Neural crest cell (in vitro differentiated cells): ENCODE results near the gene TMEM164. TPM values are rescaled to one million over a fixed set of nuclear protein-coding genes. Genes with fewer than 3 reads are reported as not detected.

Source experiments
- DNase-seq: peaks from one replicate; pipeline ENCODE4 v3.0.0; 2021; ENCODE audit warnings: low read depth, mixed read lengths, low spot score
- H3K27ac Mint-ChIP-seq: one replicate; pipeline ENCODE4 v1.8.0; 2021; ENCODE audit warnings: mild to moderate bottlenecking, mixed read lengths; ENCODE audit not compliant: unreplicated experiment
- H3K27me3 Mint-ChIP-seq: 2 replicates; pipeline ENCODE4 v1.8.0; 2021; ENCODE audit warnings: low read depth, mild to moderate bottlenecking, mixed read lengths
- H3K36me3 Mint-ChIP-seq: 2 replicates; pipeline ENCODE4 v1.8.0; 2021; ENCODE audit warnings: low read depth, mild to moderate bottlenecking, mixed read lengths
- H3K4me1 Mint-ChIP-seq: 2 replicates; pipeline ENCODE4 v1.8.0; 2021; ENCODE audit warnings: mixed read lengths
- H3K4me3 Mint-ChIP-seq: one replicate; pipeline ENCODE4 v1.8.0; 2021; ENCODE audit warnings: mild to moderate bottlenecking, mixed read lengths
- H3K9me3 Mint-ChIP-seq: 2 replicates; pipeline ENCODE4 v1.8.0; 2021; ENCODE audit warnings: mixed read lengths
- total RNA-seq: library from RNA; stranded (reverse); gene quantifications from 2 replicates; pipeline ENCODE4 v1.2.1, GENCODE V29; 2021
- TF ChIP-seq, protein P1 (sequence below): fragments of 200-600 bp; sonication (generic); conservative IDR thresholded peaks from 2 replicates; pipeline ENCODE4 v1.5.0; 2021; ENCODE audit warnings: antibody characterized with exemption, mild to moderate bottlenecking

Gene TMEM164
- total RNA-seq, 1 donor from 2014 or later, result 90.2 TPM

- H3K4me1 Mint-ChIP-seq, result no peaks in the 10 kb centered on the region
- H3K9me3 Mint-ChIP-seq, result no peaks in the 10 kb centered on the region
- TF ChIP-seq, protein P1, sequence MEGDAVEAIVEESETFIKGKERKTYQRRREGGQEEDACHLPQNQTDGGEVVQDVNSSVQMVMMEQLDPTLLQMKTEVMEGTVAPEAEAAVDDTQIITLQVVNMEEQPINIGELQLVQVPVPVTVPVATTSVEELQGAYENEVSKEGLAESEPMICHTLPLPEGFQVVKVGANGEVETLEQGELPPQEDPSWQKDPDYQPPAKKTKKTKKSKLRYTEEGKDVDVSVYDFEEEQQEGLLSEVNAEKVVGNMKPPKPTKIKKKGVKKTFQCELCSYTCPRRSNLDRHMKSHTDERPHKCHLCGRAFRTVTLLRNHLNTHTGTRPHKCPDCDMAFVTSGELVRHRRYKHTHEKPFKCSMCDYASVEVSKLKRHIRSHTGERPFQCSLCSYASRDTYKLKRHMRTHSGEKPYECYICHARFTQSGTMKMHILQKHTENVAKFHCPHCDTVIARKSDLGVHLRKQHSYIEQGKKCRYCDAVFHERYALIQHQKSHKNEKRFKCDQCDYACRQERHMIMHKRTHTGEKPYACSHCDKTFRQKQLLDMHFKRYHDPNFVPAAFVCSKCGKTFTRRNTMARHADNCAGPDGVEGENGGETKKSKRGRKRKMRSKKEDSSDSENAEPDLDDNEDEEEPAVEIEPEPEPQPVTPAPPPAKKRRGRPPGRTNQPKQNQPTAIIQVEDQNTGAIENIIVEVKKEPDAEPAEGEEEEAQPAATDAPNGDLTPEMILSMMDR, result no peak
- peaks cover 8% of the 10 kb centered on the region for H3K36me3 Mint-ChIP-seq
- H3K27ac Mint-ChIP-seq, result no peak overlapping the region
- no peak for DNase-seq
- no peaks in the 10 kb centered on the region for H3K27me3 Mint-ChIP-seq
- H3K4me3 Mint-ChIP-seq, result no peak overlapping the region
These were observed 133.2 kb downstream of the TMEM164 start for GRCh38 chrX:110136136-110136535.

GRCh38 chrX:110138557-110138956 lies 135.6 kb downstream of the TMEM164 start:
- peaks cover 7% of the 10 kb centered on the region for H3K4me1 Mint-ChIP-seq
- peaks cover 5% of the 10 kb centered on the region for H3K36me3 Mint-ChIP-seq
- TF ChIP-seq, protein P1, result no peak
- no peaks in the 10 kb centered on the region for H3K9me3 Mint-ChIP-seq
- DNase-seq, result no peak
- H3K27me3 Mint-ChIP-seq, result no peaks in the 10 kb centered on the region
- no peak overlapping the region for H3K27ac Mint-ChIP-seq
- no peak overlapping the region for H3K4me3 Mint-ChIP-seq

GRCh38 chrX:110139172-110139571 lies 136.3 kb downstream of the TMEM164 start:
- H3K4me3 Mint-ChIP-seq, result no peak overlapping the region
- H3K27ac Mint-ChIP-seq, result no peak overlapping the region
- peaks cover 7% of the 10 kb centered on the region for H3K4me1 Mint-ChIP-seq
- no peaks in the 10 kb centered on the region for H3K36me3 Mint-ChIP-seq
- no peaks in the 10 kb centered on the region for H3K27me3 Mint-ChIP-seq
- no peaks in the 10 kb centered on the region for H3K9me3 Mint-ChIP-seq
- DNase-seq, result no peak
- TF ChIP-seq, protein P1, result no peak

- Mint-ChIP-seq H3K4me3 (no peak overlapping the region), H3K4me1 (peaks cover 23% of the 10 kb centered on the region), H3K9me3 (no peaks in the 10 kb centered on the region), H3K27ac (no peak overlapping the region), H3K36me3 (no peaks in the 10 kb centered on the region), H3K27me3 (no peaks in the 10 kb centered on the region)
- no peak for DNase-seq
- TF ChIP-seq, protein P1, result no peak
These were observed 139.2 kb downstream of the TMEM164 start for GRCh38 chrX:110142096-110142495.

DNA sequence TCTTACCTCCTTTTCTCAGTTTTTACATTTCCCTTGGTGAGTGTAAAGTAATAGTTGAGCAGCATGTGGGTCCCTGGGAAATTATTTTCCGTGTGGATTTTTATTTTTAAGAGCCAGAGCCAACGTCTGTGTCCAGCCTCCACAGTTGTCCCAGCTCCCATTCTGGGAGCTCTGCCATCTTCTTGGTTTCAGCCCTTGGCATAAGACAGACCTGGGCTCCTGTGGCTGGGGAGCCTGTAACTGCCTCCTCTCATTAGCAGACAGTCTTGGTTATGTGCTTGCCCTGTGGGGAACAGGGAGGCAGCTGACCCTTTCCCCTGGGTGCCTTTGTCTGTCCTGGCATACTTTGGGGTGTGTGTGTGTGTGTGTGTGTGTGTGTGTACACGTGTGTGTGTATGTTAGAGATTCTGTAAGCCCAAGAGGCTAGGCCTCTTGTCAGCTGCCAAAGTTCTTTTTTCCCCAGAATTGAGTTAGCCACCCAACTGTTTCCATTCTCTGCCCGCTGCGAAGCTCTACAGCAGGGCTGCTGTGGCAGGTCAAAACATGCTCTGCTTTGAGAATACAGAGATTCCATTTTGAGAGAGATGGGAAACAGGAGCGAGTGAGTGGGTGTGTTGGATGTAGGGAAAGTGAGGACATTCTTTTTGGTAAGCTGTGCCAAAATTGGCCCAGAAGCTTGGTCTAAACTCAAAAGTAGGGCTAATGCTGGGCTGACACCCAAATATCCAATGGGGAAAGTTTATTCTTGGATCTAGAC lies 140.7 kb downstream of the TMEM164 start:
- no peaks in the 10 kb centered on the region for H3K27me3 Mint-ChIP-seq
- no peak overlapping the region for H3K4me3 Mint-ChIP-seq
- TF ChIP-seq, protein P1, result no peak
- DNase-seq, result no peak
- no peak overlapping the region for H3K27ac Mint-ChIP-seq
- peaks cover 6% of the 10 kb centered on the region for H3K36me3 Mint-ChIP-seq
- no peaks in the 10 kb centered on the region for H3K9me3 Mint-ChIP-seq
- peaks cover 23% of the 10 kb centered on the region for H3K4me1 Mint-ChIP-seq
